HG03139 (cell line): Measurements from ENCODE around the gene CHRM2.

ENCODE experiments used
- ATAC-seq: cut with Tn5 transposase; IDR thresholded peaks from one replicate; pipeline ENCODE4 v1.9.1; 2021; ENCODE audit not compliant: unreplicated experiment

The CHRM2 gene

DNA sequence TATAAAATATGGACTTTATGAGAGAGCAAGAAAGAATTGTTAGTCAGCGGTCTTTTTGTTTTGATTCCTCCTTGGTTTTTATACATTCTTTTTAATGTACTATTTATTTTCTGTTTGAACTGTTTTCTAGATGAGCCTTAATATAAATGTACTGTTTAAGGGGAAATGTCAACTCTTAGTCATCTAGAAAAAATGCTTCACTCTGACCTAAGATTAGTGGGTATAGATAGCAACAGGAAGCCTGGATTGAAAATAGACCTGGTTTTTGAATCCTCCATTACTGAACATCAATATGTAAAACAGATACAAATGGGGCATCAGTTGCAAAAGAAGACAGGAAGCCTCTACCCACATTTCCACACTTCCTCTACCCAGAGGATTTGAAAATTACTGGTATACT is 87.8 kb downstream of the CHRM2 start:
- ATAC-seq = no peak

DNA sequence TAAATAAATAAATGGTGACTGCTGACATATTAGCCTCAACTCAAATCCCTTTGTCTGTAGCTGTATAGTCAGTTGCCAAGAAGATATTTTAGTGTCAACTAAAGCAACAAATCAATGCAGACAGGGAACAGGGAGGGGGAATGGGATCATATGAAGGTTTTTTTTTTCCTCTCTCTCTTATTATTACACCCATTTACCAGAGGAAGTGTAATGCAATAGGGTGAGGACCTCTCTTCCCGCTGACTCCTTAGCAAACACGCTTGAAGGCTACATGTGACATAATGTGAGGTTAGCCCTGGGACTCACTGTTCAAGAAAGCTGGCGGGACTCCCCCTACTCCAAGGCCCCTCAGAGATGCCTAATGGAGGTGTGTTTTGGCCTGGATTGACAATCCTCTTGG is 88.2 kb downstream of the CHRM2 start:
- ATAC-seq = no peak

DNA sequence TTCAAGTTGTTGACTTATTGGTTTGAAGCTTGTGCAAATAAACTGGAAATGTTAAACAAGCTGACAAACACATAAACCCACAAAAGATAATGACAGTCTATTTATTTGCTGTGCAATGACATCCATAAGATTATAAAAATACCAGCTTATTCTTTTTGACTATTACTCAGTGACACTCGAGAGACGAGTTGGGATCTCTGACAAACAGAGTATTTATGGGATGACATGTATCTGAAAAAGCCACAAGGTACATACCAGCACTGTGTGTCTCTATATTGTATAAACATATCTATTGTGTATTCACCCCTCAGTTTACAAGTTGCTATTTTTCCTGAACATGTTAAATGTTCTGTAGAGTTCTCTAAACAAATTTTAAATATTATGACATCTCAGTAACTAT is 88.9 kb downstream of the CHRM2 start:
- no peak for ATAC-seq

DNA sequence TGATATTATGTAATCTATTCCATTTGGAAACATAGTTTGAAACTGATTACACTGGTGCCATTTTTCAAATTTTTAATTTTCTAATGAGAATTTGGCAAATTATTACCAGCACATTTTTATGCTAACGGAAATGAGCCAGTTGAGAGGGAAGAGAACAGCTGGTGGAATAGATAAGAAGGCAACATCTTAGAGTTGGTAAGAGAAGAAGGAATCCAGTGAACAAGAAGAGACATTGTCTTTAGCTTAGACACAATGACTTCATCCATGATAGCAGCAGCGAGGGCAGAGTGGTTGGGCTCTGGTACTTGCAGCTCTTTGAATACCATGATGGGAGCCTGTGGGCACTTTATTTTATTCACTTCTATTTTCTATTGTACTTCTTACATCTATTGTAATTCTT is 89.6 kb downstream of the CHRM2 start:
- no peak for ATAC-seq

DNA sequence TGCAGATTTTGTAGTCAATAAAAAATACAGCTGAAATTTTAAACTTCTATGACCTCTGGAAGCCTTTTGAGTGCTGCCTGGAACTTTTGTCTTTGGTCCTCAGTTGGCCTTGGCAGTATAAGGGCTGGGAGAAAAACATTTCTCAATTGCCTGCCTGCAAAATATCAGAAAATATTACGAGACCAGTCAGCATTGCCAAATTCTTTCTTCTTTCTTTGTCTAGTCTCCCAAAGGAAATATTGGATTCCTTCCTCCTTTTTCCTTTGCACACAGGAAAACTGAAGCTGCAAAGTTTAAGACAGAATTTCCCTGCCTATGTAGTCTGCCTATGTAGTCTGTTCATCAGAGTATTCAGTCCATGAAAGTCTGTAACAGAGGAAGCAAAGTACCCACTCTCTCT is 95.9 kb downstream of the CHRM2 start:
- ATAC-seq = no peak

DNA sequence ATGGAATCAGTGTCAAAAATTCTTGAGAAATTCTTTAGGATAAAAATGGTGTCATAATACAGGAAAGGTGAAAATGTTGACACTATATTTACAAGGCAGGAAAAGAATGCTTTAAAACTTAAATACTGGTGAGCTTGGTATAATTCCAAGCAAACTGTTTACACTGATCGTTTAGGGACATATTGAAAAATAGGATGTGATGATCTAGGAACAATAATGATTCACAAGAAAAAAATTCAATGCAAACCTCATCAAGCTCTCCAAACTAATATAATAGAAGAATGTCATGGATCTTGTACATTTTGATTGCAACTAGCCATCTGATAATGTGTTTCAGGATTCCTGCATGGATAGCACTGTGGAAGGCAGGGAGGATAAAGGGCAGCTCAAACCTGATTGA is 98.4 kb downstream of the CHRM2 start:
- ATAC-seq = no peak

DNA sequence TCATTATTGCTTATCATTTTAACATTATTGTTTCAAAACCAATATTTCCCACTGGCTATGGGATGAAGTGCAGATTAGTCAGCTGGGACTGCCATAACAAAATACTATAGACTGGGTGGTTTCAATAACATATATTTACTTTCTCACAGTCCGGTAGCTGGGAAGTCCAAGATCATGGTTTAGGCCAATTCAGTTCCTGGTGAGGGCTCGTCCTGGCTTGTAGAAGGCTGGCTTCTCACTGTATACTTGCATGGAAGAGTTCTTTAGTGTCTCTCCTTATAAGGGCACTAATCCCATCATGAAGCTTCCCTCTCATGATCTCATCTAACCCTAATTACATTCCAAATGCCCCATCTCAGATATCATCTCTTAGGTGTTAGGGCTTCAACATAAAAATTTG is 101.3 kb downstream of the CHRM2 start:
- no peak for ATAC-seq

DNA sequence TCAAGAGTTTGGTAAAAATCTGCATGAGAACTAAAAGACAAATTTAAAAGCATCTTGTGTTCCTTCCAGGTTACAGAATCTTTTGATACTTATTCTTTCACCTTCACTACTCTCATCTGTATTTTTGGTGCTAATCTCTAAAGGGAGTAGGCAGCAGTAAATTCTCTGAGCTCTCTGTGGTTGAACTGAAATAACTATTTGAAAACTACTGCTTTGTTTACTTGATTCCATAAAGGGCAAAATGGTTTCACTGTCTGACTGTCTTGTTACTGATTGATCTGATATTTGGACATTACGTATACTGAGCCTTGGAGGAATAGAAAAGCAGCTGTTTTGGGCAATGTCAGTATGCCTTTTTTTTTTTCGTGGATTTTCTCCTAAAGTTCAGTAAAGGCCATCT is 103.3 kb downstream of the CHRM2 start:
- ATAC-seq = no peak

DNA sequence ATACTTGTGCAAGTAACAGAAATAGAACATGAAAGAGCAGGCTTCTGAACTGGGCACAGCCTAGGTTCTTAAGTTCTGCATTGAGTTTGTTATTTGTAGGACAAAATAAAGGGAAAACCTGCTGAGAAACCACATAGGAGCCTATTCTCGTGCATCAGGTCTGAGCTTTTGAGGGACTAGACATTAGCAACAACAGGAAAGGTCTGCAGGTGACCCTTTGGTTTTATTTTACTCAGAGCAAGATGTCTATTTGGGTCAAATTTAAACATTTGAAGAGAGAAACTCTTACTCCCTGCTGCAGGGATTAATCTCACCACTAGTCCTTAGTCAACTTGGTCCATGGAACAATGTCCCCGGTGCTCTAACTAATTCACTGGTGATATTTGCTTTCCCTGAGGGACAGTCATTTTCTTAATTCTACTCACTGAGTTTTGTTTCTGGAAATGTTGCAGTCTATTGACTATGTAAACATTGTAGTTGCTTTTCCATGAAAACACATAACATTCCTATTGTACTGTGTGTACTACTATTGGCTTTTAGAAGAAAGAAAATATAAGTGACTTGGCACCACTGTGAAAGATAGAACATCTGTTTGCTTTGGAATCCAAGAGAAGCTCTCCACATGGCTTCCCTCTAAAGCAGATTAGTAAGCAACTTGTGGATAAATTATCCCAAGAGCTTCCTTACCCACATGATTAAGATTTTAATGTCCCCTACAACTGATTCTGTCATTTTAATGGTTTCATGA is 108.2 kb downstream of the CHRM2 start:
- ATAC-seq = no peak

DNA sequence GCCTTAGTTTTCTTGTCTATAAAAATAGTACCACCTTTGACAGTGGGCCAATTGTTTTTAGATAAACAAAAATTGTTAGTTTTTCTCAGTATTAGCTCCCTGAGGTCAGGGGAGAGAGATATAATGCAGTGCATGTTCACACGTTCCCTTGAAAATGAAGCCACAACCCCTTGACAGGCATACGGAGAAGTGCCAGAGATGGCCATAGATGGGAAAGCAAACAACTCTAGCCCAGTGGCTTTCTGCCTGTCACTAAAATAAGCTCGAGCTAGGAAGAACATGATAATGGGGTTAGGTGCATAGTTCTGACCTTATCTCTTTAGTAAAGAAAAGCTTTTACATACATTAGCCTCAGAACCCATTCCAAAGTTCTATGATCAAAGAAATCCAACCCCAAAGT is 124.9 kb downstream of the CHRM2 start:
- no peak for ATAC-seq

DNA sequence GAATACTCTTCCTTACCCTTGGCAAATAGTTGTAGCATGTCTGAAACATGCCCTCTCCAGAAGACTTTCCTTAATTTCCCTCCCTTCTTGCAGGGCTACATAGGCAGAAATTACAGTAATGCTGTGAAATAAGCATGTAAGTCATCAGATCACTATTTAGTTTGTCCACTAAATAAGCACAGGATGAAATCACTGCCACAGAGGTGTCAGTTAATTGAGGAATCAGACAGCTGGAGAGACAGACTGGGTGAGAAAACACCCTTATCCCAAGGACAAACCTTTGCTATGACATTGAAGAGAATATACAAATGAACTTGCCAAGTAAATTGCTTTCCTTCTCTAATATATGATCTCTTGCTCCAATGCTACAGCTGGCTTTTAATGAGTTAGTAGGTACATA is 129.3 kb downstream of the CHRM2 start:
- no peak for ATAC-seq

DNA sequence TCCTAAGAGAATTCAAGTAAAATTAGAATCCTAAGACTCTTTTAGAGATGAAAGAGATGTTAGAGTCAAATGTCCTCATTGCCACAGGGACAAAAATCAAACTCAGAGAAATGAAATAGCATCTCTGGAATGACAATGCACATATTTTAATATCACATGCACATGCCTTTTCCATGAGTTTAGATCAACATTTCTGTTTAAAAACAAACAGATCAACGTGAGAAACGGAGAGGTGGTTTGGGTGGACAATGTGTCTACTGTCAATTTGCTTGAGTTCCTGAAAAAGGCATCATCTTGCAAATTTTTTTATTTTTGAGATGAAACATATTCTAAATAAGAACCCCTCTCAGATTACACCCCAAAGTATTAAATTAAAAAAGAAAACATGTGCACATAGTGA is 130.0 kb downstream of the CHRM2 start:
- ATAC-seq = no peak

DNA sequence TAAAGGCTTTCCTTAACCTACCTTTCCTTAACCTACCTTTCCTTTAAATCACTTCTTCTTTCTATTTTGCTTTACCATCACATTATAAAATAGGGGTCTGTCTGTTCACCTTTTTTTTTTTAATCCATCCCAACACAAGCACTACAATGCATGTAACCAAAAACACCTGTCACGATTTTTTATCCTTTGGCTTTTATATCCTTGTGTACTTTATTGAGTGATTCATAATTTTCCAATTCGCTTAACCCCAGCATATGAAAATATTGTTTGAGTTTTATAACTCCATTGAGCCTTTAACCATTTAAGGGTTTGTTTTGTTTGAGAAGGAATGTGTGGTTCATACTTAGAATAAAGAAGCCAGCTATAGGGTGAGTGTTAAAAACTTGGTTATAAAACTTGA is 132.2 kb downstream of the CHRM2 start:
- no peak for ATAC-seq

DNA sequence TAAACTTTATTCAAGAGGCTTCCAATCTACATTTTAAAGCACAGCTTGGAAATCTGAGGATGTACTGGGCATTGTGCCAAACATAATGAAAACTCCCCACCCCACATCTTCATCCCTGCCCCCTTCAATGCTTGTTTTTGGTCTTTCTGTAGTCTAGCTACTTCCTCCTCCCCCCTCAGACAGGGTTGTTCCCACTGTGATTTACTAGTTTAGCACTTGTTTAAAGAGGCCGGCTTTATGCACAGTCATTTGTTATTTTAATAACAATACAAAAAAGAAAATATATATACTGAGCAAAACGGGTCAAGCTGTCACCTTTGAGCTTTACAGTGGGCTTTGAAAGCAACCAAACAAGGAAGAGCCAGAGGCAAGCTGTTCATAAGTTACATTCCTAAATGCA is 132.6 kb downstream of the CHRM2 start:
- ATAC-seq = no peak

DNA sequence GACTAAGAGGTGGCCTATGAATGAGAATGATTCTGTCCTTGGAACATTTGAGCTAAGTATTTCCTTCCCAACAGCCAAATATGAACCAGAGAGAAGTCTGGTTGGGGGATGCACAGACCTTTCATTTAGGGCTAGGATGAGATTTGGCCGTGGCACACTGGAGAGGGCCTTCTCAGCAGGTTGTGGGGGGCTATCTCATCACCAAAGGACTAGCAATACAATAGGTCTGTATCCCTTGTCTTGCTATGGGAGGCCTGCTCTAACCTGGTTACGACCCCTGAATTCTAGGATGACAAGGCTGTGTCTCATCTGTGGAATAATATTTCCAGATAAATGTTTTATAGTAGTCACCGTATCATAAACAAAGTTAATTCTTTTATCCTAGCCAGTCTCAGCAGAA is 133.0 kb downstream of the CHRM2 start:
- ATAC-seq = no peak

DNA sequence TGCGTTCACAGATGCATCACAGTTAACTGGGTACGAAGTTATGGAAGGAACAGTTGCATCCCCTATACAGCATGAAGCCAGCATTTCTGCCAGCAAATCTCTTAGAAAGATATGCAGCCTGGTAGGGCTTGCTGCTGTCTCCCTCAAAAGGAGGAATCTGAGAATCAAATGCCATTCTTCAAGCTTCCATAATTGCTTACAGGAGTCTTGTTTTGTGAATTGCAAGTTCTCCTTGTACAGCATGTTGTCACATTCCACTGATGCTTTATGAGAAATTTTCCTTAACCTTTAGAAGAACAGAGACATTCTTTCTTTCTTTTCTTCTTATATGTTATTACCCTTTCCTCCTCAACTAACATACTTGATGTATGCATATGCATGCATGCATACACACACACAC is 134.6 kb downstream of the CHRM2 start:
- no peak for ATAC-seq

DNA sequence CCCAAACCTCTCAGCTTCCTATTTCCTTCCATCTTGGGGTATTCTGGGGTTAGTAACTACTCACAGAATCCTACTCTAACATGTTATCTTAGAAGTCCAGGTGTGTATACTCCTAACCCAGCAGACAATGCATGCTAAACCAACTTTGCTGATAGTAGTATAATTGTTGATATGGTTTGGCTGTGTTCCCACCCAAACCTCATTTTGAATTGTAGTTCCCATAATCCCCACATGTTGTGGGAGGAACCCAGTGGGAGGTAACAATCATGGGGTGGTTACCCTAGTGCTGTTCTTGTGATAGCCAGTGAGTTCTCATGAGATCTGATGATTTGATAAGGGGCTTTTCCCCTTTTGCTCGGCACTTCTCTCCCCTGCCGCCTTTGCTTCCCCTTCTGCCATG is 135.1 kb downstream of the CHRM2 start:
- ATAC-seq = no peak

DNA sequence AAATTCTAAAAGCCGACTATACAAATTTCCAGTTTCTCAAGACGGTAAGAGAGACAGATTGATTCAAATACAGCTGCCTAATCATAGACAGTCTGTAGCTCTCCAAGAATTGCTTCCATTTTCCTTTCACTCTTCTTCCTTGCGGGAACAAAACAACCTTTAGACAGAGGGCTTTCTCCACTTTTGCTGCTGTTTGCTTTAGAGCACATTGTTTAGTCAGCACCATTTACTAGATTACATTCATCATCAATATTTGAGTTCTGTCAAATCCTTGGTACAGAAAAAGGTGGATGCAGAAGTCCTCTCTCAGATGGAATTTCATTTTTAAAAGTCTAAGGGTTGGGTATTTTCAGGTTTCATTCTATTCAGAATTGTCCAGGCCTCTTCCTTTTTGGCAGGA is 137.4 kb downstream of the CHRM2 start:
- ATAC-seq = no peak

DNA sequence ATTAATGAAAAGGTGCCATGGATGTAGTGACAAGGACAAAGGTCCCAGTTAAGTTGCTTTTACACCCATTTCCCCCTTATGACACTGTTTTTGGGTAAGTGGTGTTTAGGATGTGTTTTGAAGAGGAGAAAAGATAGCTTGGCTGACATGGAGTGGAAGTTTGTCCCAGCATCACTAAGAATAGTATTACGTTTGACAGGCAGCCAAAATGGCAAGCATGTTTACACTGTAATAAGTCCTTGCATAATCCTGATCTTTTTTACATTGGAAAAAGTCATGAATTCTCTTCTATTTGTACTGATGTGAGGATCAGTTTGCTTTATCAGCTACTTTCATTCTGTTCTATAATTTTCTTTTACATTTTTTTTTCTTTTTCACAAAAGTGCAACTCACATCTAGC is 137.8 kb downstream of the CHRM2 start:
- ATAC-seq = no peak

DNA sequence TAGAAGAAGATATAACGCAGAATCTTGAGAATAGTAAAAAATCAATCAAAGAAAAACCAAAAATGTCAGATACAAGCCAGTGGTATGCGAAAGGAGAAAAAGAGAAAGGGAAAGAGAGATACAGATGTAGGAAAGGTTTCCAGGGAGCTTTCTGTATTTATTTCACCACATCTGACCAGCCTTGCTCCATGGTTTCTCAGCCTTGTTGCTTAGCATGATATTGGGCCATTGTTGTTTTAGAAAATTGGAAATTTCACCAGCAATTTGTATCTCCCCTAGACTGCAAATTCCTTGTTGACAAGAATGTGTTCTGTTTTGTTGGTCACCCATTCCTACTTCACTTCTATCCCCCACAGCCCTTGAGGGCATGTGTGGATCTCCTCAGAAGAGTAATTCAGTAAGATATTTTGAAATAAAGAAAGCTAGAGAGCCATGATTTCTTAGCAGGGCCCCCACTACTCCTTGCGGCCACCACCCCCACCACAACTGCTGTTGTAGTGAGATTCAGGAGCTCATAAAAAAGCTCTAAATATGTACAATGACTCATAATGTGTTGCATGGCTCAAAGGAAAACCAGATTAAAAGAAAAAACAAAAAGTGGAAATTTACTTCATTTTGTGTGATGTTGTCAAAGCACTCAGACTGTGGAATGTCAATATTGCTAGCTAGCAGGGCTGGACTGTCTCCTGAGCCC is 138.7 kb downstream of the CHRM2 start:
- ATAC-seq = no peak

DNA sequence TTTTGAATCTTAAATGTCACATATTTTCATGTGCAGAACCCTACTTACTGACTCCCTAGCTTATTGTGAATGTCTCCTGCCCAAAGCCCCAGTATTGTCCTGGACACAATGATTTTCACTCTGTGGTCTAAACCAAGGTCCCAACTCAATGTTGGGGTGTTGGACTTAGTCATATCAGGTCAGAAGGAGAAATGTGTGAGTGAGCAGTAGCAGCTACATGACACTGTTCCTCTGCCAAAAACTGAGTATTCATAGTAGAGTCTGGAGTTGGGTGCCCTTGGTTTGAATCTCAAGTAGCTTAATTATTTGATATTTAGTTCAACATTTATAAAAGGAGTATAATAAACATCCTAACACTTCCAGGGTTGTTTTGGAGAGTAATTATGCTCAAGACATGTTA is 141.0 kb downstream of the CHRM2 start:
- ATAC-seq = no peak

DNA sequence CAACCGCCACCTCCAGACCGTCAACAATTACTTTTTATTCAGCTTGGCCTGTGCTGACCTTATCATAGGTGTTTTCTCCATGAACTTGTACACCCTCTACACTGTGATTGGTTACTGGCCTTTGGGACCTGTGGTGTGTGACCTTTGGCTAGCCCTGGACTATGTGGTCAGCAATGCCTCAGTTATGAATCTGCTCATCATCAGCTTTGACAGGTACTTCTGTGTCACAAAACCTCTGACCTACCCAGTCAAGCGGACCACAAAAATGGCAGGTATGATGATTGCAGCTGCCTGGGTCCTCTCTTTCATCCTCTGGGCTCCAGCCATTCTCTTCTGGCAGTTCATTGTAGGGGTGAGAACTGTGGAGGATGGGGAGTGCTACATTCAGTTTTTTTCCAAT is 146.6 kb downstream of the CHRM2 start:
- ATAC-seq = no peak

DNA sequence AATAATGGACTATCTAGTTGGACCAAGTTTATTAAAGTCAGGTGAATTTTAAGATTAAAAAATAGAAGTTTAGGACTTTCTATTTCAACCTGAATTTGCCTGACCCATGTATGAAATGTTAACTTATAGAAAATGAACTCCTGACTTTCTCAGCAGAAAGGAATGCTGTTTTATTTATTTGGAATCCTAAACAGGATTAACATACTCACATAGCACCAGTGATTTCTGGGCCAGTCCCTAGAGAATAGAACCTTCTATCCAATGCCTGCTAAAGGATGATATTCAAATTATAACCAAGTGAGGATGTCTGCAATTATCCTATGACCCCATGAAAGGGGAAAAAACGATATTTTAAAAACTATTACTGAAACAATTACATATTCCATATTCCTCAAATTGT is 148.8 kb downstream of the CHRM2 start:
- no peak for ATAC-seq
